ENCODE measurements around the gene SRGAP2B. TPM values are rescaled to one million over a fixed set of nuclear protein-coding genes. Genes with fewer than 3 reads are reported as not detected.
A peak's percentile ranks its signal among the peaks of the same experiment; 100 is the strongest.
"Not testable (repeated sequence)": the region's sequence is repeated elsewhere in the genome, so short reads cannot be mapped to it uniquely, and the experiment has no call there.

Gene SRGAP2B
- polyA plus RNA-seq, 3 donors, result 5.8 to 25.5 (median 7.0) TPM

- H3K9me3 Mint-ChIP-seq; H3K4me1 Mint-ChIP-seq; H3K27me3 ChIP-seq (ENCODE audit: control insufficient read depth in 2 of 2, insufficient read depth in 2 of 2, low read length in 2 of 2); H3K4me3 Mint-ChIP-seq; H3K27ac Mint-ChIP-seq; DNase-seq; H3K36me3 Mint-ChIP-seq; H3K9ac ChIP-seq (ENCODE audit: insufficient read depth, low read length, poor library complexity, severe bottlenecking); H2AFZ ChIP-seq (ENCODE audit: insufficient read depth, low read depth, low read length, poor library complexity, severe bottlenecking); intact Hi-C loops (cut with micrococcal nuclease); H3K4me3 ChIP-seq (replicated peaks in 1 of 3; ENCODE audit: low read depth in 2 of 3, low read length in 3 of 3); H3K9me3 ChIP-seq (replicated peaks in 1 of 2; ENCODE audit: control insufficient read depth in 1 of 2, insufficient read depth in 1 of 2, low read length in 2 of 2); H4K20me1 ChIP-seq (ENCODE audit: insufficient read depth, low read length); H3K4me1 ChIP-seq (ENCODE audit: control insufficient read depth in 1 of 2, insufficient read depth in 2 of 2, low read length in 2 of 2); H3K27ac ChIP-seq (ENCODE audit: low read depth in 1 of 2, low read length in 2 of 2); H3K4me2 ChIP-seq (replicated peaks; ENCODE audit: extremely low read depth, low read length, poor library complexity, severe bottlenecking); H3K36me3 ChIP-seq (replicated peaks in 1 of 2; ENCODE audit: control insufficient read depth in 1 of 2, insufficient read depth in 2 of 2, low read length in 2 of 2); H3K79me2 ChIP-seq (ENCODE audit: insufficient read depth, low read length); H3K27me3 Mint-ChIP-seq (ENCODE audit: low read depth in 3 of 3): not testable (repeated sequence)
- WGBS (ENCODE audit: insufficient coverage), result no CpG with 5 or more reads among the region's 2 CpGs
These were observed 61.6 kb downstream of the SRGAP2B start for GRCh38 chr1:145033523-145033922.

- H3K9me3 Mint-ChIP-seq; DNase-seq; H3K27ac Mint-ChIP-seq; H3K27me3 Mint-ChIP-seq (ENCODE audit: low read depth in 3 of 3); H3K4me2 ChIP-seq (replicated peaks; ENCODE audit: extremely low read depth, low read length, poor library complexity, severe bottlenecking); H3K36me3 Mint-ChIP-seq; H2AFZ ChIP-seq (ENCODE audit: insufficient read depth, low read depth, low read length, poor library complexity, severe bottlenecking); H3K9ac ChIP-seq (ENCODE audit: insufficient read depth, low read length, poor library complexity, severe bottlenecking); H3K9me3 ChIP-seq (replicated peaks in 1 of 2; ENCODE audit: control insufficient read depth in 1 of 2, insufficient read depth in 1 of 2, low read length in 2 of 2); H3K4me3 ChIP-seq (replicated peaks in 1 of 3; ENCODE audit: low read depth in 2 of 3, low read length in 3 of 3); H3K36me3 ChIP-seq (replicated peaks in 1 of 2; ENCODE audit: control insufficient read depth in 1 of 2, insufficient read depth in 2 of 2, low read length in 2 of 2); H3K4me1 ChIP-seq (ENCODE audit: control insufficient read depth in 1 of 2, insufficient read depth in 2 of 2, low read length in 2 of 2); H3K4me3 Mint-ChIP-seq; intact Hi-C loops (cut with micrococcal nuclease); H3K27ac ChIP-seq (ENCODE audit: low read depth in 1 of 2, low read length in 2 of 2); H3K4me1 Mint-ChIP-seq; H3K79me2 ChIP-seq (ENCODE audit: insufficient read depth, low read length); H4K20me1 ChIP-seq (ENCODE audit: insufficient read depth, low read length); H3K27me3 ChIP-seq (ENCODE audit: control insufficient read depth in 2 of 2, insufficient read depth in 2 of 2, low read length in 2 of 2): not testable (repeated sequence)
- WGBS (ENCODE audit: insufficient coverage), result no CpG with 5 or more reads among the region's 4 CpGs
These were observed 67.9 kb downstream of the SRGAP2B start for GRCh38 chr1:145027251-145027650.

- DNase-seq; H3K36me3 ChIP-seq (replicated peaks in 1 of 2; ENCODE audit: control insufficient read depth in 1 of 2, insufficient read depth in 2 of 2, low read length in 2 of 2); H3K36me3 Mint-ChIP-seq; H3K9me3 ChIP-seq (replicated peaks in 1 of 2; ENCODE audit: control insufficient read depth in 1 of 2, insufficient read depth in 1 of 2, low read length in 2 of 2); H3K4me3 Mint-ChIP-seq; H3K9ac ChIP-seq (ENCODE audit: insufficient read depth, low read length, poor library complexity, severe bottlenecking); H3K4me1 ChIP-seq (ENCODE audit: control insufficient read depth in 1 of 2, insufficient read depth in 2 of 2, low read length in 2 of 2); H3K79me2 ChIP-seq (ENCODE audit: insufficient read depth, low read length); H3K9me3 Mint-ChIP-seq; H3K27me3 ChIP-seq (ENCODE audit: control insufficient read depth in 2 of 2, insufficient read depth in 2 of 2, low read length in 2 of 2); H3K4me3 ChIP-seq (replicated peaks in 1 of 3; ENCODE audit: low read depth in 2 of 3, low read length in 3 of 3); H3K4me1 Mint-ChIP-seq; intact Hi-C loops (cut with micrococcal nuclease); H4K20me1 ChIP-seq (ENCODE audit: insufficient read depth, low read length); H3K27ac ChIP-seq (ENCODE audit: low read depth in 1 of 2, low read length in 2 of 2); H3K4me2 ChIP-seq (replicated peaks; ENCODE audit: extremely low read depth, low read length, poor library complexity, severe bottlenecking); H3K27me3 Mint-ChIP-seq (ENCODE audit: low read depth in 3 of 3); H3K27ac Mint-ChIP-seq; H2AFZ ChIP-seq (ENCODE audit: insufficient read depth, low read depth, low read length, poor library complexity, severe bottlenecking): not testable (repeated sequence)
These were observed 69.8 kb downstream of the SRGAP2B start for GRCh38 chr1:145025286-145025685.

- H3K9me3 Mint-ChIP-seq; H3K4me2 ChIP-seq (replicated peaks; ENCODE audit: extremely low read depth, low read length, poor library complexity, severe bottlenecking); H3K4me1 Mint-ChIP-seq; DNase-seq; H3K36me3 ChIP-seq (replicated peaks in 1 of 2; ENCODE audit: control insufficient read depth in 1 of 2, insufficient read depth in 2 of 2, low read length in 2 of 2); H4K20me1 ChIP-seq (ENCODE audit: insufficient read depth, low read length); H3K27me3 Mint-ChIP-seq (ENCODE audit: low read depth in 3 of 3); H3K9me3 ChIP-seq (replicated peaks in 1 of 2; ENCODE audit: control insufficient read depth in 1 of 2, insufficient read depth in 1 of 2, low read length in 2 of 2); intact Hi-C loops (cut with micrococcal nuclease); H3K79me2 ChIP-seq (ENCODE audit: insufficient read depth, low read length); H3K27ac ChIP-seq (ENCODE audit: low read depth in 1 of 2, low read length in 2 of 2); H3K9ac ChIP-seq (ENCODE audit: insufficient read depth, low read length, poor library complexity, severe bottlenecking); H2AFZ ChIP-seq (ENCODE audit: insufficient read depth, low read depth, low read length, poor library complexity, severe bottlenecking); H3K36me3 Mint-ChIP-seq; H3K27me3 ChIP-seq (ENCODE audit: control insufficient read depth in 2 of 2, insufficient read depth in 2 of 2, low read length in 2 of 2); H3K4me3 Mint-ChIP-seq; H3K4me3 ChIP-seq (replicated peaks in 1 of 3; ENCODE audit: low read depth in 2 of 3, low read length in 3 of 3); H3K4me1 ChIP-seq (ENCODE audit: control insufficient read depth in 1 of 2, insufficient read depth in 2 of 2, low read length in 2 of 2): not testable (repeated sequence)
- peak overlapping the region in 2 of 7 donors; percentile 41 to 64 for H3K27ac Mint-ChIP-seq
- WGBS (ENCODE audit: insufficient coverage), result no CpG with 5 or more reads among the region's 2 CpGs
These were observed 72.9 kb downstream of the SRGAP2B start for GRCh38 chr1:145022259-145022658.

Data from CD14-positive monocyte (primary cell).